Suprapubic skin (tissue), 4 donors: ENCODE measurements around the gene OS9.

ENCODE experiments used
- POLR2A ChIP-seq, 2 donors: fragments of 450-650 bp; IDR thresholded peaks; one replicate each; pipeline ENCODE4 v1.6.1; 2017; ENCODE audit warnings: antibody characterized with exemption in 2 of 2, mild to moderate bottlenecking in 2 of 2, moderate library complexity in 2 of 2
- POLR2AphosphoS5 ChIP-seq, 3 donors: sonication (generic); formaldehyde crosslinking; IDR thresholded peaks; one replicate each; pipeline ENCODE4 v1.6.1; 2017; ENCODE audit warnings: antibody characterized with exemption in 3 of 3
- TF ChIP-seq, protein P1 (sequence below), 2 donors: fragments of 200-600 bp in 1 of 2; fragments of 450-650 bp in 1 of 2; sonication (generic) in 1 of 2; IDR thresholded peaks; one replicate each; pipeline ENCODE4 v1.5.1; 2016 to 2019; ENCODE audit warnings: antibody characterized with exemption in 2 of 2, mild to moderate bottlenecking in 1 of 2, moderate library complexity in 1 of 2

- TF ChIP-seq POLR2A (IDR thresholded peaks at IDR 0.05) (no peak), POLR2AphosphoS5 (IDR thresholded peaks at IDR 0.05) (no peak)
- TF ChIP-seq, protein P1, sequence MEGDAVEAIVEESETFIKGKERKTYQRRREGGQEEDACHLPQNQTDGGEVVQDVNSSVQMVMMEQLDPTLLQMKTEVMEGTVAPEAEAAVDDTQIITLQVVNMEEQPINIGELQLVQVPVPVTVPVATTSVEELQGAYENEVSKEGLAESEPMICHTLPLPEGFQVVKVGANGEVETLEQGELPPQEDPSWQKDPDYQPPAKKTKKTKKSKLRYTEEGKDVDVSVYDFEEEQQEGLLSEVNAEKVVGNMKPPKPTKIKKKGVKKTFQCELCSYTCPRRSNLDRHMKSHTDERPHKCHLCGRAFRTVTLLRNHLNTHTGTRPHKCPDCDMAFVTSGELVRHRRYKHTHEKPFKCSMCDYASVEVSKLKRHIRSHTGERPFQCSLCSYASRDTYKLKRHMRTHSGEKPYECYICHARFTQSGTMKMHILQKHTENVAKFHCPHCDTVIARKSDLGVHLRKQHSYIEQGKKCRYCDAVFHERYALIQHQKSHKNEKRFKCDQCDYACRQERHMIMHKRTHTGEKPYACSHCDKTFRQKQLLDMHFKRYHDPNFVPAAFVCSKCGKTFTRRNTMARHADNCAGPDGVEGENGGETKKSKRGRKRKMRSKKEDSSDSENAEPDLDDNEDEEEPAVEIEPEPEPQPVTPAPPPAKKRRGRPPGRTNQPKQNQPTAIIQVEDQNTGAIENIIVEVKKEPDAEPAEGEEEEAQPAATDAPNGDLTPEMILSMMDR (IDR thresholded peaks at IDR 0.05), result no peak
Observed at GRCh38 chr12:57679697-57680096, 14.2 kb upstream of the OS9 start.
